Fibroblast of the aortic adventitia (primary cell): Measurements from ENCODE around the gene TACR1. TPM values are rescaled to one million over a fixed set of nuclear protein-coding genes. Genes with fewer than 3 reads are reported as not detected.
A peak's percentile ranks its signal among the peaks of the same experiment; 100 is the strongest.

Experiments
- DNase-seq: peaks from one replicate; pipeline ENCODE4 v3.0.0-alpha.2; 2010; ENCODE audit warnings: low read depth
- H3K4me3 ChIP-seq: 2 replicates; pipeline ENCODE4 v1.5.1; 2011; ENCODE audit warnings: low read depth, mild to moderate bottlenecking, control low read depth, low read length, moderate library complexity
- CTCF ChIP-seq: IDR thresholded peaks from 2 replicates; pipeline ENCODE4 v1.5.1; 2011; ENCODE audit warnings: mild to moderate bottlenecking, low read length, control low read depth, inconsistent platforms; ENCODE audit not compliant: insufficient read depth
- total RNA-seq: library from RNA; depleted of rRNA; stranded (reverse); fragments of >200 nt; gene quantifications from 2 replicates; pipeline ENCODE4 v1.2.3, GENCODE V29; 2012; ENCODE audit warnings: low replicate concordance

TACR1 gene
- total RNA-seq, 1 donor: 0.09 TPM

GRCh38 chr2:75134860-75135259 lies 64.5 kb downstream of the TACR1 start:
- no peak for TF ChIP-seq CTCF
- H3K4me3 ChIP-seq: no peak overlapping the region
- DNase-seq: no peak

- DNase-seq: peak; percentile 40
- TF ChIP-seq CTCF: no peak
- H3K4me3 ChIP-seq: no peak overlapping the region
Observed at GRCh38 chr2:75133621-75134570, 65.4 kb downstream of the TACR1 start.

- DNase-seq: no peak
- H3K4me3 ChIP-seq: no peak overlapping the region
- no peak for TF ChIP-seq CTCF
Observed at GRCh38 chr2:75130171-75130570, 69.1 kb downstream of the TACR1 start.

GRCh38 chr2:75123876-75124275 lies 75.4 kb downstream of the TACR1 start:
- no peak overlapping the region for H3K4me3 ChIP-seq
- TF ChIP-seq CTCF: no peak
- DNase-seq: no peak

GRCh38 chr2:75113231-75113869 lies 86.0 kb downstream of the TACR1 start:
- DNase-seq: no peak
- no peak overlapping the region for H3K4me3 ChIP-seq
- TF ChIP-seq CTCF: no peak

- TF ChIP-seq CTCF: no peak
- H3K4me3 ChIP-seq: no peak overlapping the region
- DNase-seq: no peak
Observed at GRCh38 chr2:75108937-75109482, 90.3 kb downstream of the TACR1 start.
